DMS53 treated with DMSO at 0.1 percent for 48 hours (cell line): ENCODE measurements around the gene IFNG.

Experiments used
- DNase-seq: peaks from one replicate; lab custom pipeline; 2025; ENCODE audit not compliant: unreplicated experiment; lab: John Stamatoyannopoulos, UW

IFNG gene

GRCh38 chr12:68118096-68118755 lies 41.3 kb downstream of the IFNG start:
- DNase-seq: no peak

DNA sequence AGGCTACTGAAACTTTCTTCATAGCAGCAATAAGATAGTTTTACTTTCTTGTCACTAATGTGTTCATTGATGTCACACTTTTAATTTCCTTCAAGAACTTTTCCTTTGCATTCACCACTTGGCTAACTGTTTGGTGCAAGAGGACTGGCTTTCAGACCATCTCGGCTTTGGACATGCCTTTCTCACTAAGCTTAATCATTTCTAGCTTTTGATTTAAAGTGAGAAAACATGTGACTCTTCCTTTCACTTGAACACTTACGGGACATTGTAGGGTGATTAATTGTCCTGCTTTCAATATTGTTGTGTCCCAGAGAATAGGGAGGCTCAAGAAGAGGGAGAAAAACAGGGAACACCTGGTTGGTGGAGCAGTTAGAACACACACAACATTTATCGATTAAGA lies 41.9 kb downstream of the IFNG start:
- no peak for DNase-seq

- DNase-seq: no peak
Observed at GRCh38 chr12:68115281-68115680, 44.3 kb downstream of the IFNG start.

DNA sequence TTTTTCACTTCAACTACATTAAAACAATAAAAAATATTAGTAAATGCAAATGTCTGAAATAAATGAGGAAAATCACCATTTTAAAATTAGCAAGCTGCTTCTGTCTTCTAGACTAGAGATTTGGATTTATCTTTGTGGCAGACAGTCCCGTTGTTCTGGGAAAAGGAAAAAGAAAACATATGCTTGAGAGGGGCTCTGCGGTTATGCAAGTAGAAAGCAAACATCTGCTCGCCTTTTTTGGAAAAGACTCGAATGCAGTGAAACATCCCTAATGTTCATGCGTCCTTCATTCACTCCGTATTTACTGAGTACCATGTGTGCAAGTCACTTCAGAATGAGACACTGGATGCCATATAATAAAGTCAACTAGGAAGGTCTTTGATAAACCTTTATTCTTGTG lies 44.9 kb downstream of the IFNG start:
- no peak for DNase-seq

DNA sequence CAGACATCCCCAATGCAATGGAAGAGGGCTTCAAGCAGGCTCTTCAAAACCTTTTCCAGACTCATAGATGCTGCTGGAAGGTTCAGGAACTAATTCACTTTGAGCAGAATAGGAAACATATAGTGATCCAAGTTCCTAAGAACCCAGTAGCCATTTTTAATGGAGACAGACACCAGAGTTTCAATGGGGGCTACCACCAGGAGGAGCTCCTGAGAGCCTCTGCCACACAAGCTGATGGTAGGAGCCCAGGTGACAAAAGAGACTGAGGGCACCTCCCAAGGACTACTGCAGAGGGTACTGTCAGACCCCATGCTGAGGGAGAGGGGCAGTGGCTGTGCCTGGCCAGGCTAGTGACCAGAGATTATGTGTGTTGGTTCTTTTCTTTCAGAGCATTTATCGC lies 45.9 kb downstream of the IFNG start:
- DNase-seq: peak; percentile 60

- no peak for DNase-seq
Observed at GRCh38 chr12:68111995-68112394, 47.5 kb downstream of the IFNG start.

- peak; percentile 89 for DNase-seq
Observed at GRCh38 chr12:68109444-68110217, 49.9 kb downstream of the IFNG start.

GRCh38 chr12:68109001-68109400 lies 50.5 kb downstream of the IFNG start:
- DNase-seq: no peak

DNA sequence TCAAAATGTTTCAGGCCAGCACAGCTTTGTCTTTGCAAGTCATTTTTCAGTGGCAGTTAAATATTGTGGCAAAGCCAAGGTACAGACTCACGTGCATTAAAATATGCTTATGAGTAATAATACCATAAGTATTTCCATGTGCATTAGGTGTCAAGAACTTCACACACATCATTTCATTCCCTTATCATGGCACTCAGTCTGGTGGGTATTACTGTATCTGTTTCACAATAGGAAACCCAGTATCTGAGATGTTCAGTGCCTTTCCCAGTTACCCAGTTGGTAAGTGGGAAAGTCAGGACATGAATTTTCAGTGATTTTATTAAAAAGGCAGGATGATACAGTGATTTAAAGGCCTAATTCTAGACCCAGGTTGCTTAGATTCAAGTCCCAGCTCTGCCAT lies 52.9 kb downstream of the IFNG start:
- DNase-seq: no peak

- no peak for DNase-seq
Observed at GRCh38 chr12:68106160-68106559, 53.4 kb downstream of the IFNG start.
